ENCODE data around the gene PRKCD.

The PRKCD gene

DNA sequence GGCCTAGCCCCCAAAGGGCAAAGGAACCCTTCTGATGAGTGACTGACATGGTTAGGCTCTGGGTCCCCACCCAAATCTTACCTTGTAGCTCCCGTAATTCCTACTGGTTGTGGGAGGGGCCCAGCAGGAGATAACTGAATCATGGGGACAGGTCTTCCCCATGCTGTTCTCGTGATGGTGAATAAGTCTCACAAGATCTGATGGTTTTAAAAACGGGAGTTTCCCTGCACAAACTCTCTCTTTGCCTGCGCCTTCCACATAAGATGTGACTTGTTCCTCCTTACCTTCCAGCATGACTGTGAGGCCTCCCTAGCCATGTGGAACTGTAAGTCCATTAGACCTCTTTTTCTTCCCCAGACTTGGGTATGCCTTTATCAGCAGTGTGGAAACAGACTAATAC lies 77.9 kb downstream of the PRKCD start:
- Histone ChIP-seq H3K9me3 (ENCODE audit: low read depth, low read length) (no peaks in the 10 kb centered on the region), H3K36me3 (ENCODE audit: insufficient read depth, low read length) (peaks cover 39% of the 10 kb centered on the region; the same call in 1 of the 2 replicates), H3K4me3 (no peak overlapping the region), H3K9ac (ENCODE audit: insufficient read length) (no peak overlapping the region), H3K27ac (no peak overlapping the region)
- DNase-seq (ENCODE audit: low read depth, low spot score) = no peak
- TF ChIP-seq EZH2 (IDR thresholded peaks at IDR 0.05) = no peak
- no peak for TF ChIP-seq POLR2AphosphoS5 (IDR thresholded peaks at IDR 0.05; ENCODE audit: borderline replicate concordance, low read depth, low read length)
- no peak for TF ChIP-seq FOXP2 (optimal IDR thresholded peaks at IDR 0.05; ENCODE audit: control extremely low read depth, extremely low read length, insufficient read depth)

DNA sequence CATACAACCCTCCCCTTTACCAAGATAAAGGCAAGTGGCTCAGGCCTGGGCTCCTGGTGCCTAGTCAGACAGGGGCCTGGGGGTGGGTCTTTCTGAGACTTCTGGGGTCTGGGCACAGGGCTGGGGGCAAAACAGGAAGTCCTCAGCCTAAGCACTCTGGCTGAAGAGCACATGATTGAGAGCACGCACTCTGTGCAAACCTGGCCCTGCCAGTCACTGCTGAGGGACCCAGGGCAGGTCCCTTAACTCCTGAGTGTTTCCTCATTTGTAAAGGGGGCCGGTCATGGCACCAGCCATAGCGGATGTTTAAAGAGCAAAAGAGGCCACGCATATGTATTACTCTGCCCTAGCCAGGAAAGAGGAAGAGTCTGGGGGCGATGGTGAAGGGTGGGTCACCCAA lies 78.8 kb downstream of the PRKCD start:
- no peak overlapping the region for H3K9ac ChIP-seq (ENCODE audit: insufficient read length)
- H3K36me3 ChIP-seq (ENCODE audit: insufficient read depth, low read length) = peaks cover 39% of the 10 kb centered on the region; the same call in 1 of the 2 replicates
- H3K9me3 ChIP-seq (ENCODE audit: low read depth, low read length) = no peaks in the 10 kb centered on the region
- no peak overlapping the region for H3K4me3 ChIP-seq
- TF ChIP-seq FOXP2 (optimal IDR thresholded peaks at IDR 0.05; ENCODE audit: control extremely low read depth, extremely low read length, insufficient read depth) = no peak
- TF ChIP-seq POLR2AphosphoS5 (IDR thresholded peaks at IDR 0.05; ENCODE audit: borderline replicate concordance, low read depth, low read length) = no peak
- no peak for TF ChIP-seq EZH2 (IDR thresholded peaks at IDR 0.05)
- H3K27ac ChIP-seq = no peak overlapping the region
- DNase-seq (ENCODE audit: low read depth, low spot score) = no peak

DNA sequence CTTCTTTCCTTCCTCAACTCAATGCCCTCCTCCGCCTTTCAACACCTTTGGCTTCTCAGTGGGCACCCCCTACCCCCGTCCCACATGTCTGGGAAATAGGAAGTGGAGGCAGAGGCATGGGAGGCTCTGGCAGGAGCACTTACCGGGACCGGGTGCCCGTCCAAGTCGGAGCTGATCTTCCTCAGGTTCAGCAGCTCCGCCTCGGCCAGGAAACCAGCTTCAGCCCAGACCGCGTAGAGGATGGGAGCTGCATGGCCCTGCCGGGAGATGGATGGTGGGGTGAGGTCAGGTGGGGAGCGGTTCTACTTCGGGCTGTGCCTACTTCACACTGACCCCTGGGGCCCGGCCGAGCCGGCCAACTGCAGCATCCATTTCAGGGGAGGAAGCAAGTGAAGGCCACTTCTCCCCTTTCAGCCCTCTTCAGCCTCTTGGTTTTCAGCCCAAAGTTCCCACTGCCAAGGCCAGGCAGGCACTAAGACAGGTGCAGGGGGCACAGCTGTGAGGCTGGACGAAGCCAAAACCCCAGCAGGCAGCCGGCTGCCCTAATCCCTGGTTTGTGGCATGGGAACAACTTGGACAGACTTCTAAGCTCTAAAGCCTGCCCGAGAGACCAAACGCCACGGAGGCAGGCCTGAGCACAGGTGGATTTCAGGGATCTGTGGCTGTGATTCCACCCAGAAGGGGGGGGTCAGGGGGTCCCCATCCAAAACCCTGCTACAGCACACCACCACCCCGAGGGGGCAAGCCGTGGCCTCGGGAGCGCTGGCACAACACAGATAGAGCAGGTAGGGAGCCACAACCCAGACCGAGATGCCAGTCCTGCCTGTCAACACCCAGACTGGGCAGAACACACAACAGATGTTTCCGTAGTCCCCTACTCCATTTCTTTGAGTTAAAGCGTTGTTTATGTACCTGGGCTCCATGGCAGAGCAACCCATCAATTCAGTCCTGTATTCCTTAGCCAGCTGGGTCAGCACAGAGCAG lies 80.3 kb downstream of the PRKCD start:
- Histone ChIP-seq H3K4me3 (no peak overlapping the region), H3K9ac (ENCODE audit: insufficient read length) (no peak overlapping the region), H3K27ac (no peak overlapping the region), H3K36me3 (ENCODE audit: insufficient read depth, low read length) (peaks cover 37% of the 10 kb centered on the region; the same call in 1 of the 2 replicates), H3K9me3 (ENCODE audit: low read depth, low read length) (no peaks in the 10 kb centered on the region)
- no peak for DNase-seq (ENCODE audit: low read depth, low spot score)
- no peak for TF ChIP-seq FOXP2 (optimal IDR thresholded peaks at IDR 0.05; ENCODE audit: control extremely low read depth, extremely low read length, insufficient read depth)
- TF ChIP-seq POLR2AphosphoS5 (IDR thresholded peaks at IDR 0.05; ENCODE audit: borderline replicate concordance, low read depth, low read length) = no peak
- no peak for TF ChIP-seq EZH2 (IDR thresholded peaks at IDR 0.05)

DNA sequence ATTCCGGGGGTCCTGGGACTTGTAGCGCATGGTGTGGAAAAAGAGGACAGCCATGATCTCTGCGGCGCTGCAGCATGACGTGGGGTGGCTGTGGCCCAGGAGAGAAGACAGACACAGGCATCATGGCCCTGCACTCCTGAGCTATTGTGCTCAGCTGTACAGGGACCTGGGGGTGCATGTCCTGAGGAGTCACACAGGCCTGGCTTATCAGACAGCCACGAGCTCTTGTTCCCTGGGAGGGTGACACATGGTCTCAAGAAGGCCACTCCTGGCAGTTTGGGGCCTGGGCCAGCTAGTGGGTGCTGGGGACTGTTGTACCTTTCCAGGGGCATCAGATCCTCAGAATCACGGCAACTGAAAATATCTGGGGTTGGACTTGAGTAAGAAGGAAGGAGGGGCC lies 81.1 kb downstream of the PRKCD start:
- H3K9me3 ChIP-seq (ENCODE audit: low read depth, low read length) = no peaks in the 10 kb centered on the region
- peaks cover 31% of the 10 kb centered on the region; the same call in 1 of the 2 replicates for H3K36me3 ChIP-seq (ENCODE audit: insufficient read depth, low read length)
- no peak overlapping the region for H3K4me3 ChIP-seq
- TF ChIP-seq FOXP2 (optimal IDR thresholded peaks at IDR 0.05; ENCODE audit: control extremely low read depth, extremely low read length, insufficient read depth) (no peak), POLR2AphosphoS5 (IDR thresholded peaks at IDR 0.05; ENCODE audit: borderline replicate concordance, low read depth, low read length) (no peak), EZH2 (IDR thresholded peaks at IDR 0.05) (no peak)
- no peak overlapping the region for H3K27ac ChIP-seq
- no peak overlapping the region for H3K9ac ChIP-seq (ENCODE audit: insufficient read length)
- DNase-seq (ENCODE audit: low read depth, low spot score) = no peak

All from SK-N-MC (cell line).